ENCODE measurements around the gene AKAP13.

GRCh38 chr15:85351965-85352364, 28.4 kb upstream of the AKAP13 start:
- TF ChIP-seq, protein P1, sequence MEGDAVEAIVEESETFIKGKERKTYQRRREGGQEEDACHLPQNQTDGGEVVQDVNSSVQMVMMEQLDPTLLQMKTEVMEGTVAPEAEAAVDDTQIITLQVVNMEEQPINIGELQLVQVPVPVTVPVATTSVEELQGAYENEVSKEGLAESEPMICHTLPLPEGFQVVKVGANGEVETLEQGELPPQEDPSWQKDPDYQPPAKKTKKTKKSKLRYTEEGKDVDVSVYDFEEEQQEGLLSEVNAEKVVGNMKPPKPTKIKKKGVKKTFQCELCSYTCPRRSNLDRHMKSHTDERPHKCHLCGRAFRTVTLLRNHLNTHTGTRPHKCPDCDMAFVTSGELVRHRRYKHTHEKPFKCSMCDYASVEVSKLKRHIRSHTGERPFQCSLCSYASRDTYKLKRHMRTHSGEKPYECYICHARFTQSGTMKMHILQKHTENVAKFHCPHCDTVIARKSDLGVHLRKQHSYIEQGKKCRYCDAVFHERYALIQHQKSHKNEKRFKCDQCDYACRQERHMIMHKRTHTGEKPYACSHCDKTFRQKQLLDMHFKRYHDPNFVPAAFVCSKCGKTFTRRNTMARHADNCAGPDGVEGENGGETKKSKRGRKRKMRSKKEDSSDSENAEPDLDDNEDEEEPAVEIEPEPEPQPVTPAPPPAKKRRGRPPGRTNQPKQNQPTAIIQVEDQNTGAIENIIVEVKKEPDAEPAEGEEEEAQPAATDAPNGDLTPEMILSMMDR (IDR thresholded peaks at IDR 0.05), result no peak
- TF ChIP-seq POLR2A (IDR thresholded peaks at IDR 0.05), result no peak
